ENCODE results near the gene SCN2B. TPM values are rescaled to one million over a fixed set of nuclear protein-coding genes. Genes with fewer than 3 reads are reported as not detected.

SCN2B gene
- total RNA-seq, 1 donor from 2014 or later: 0.12 TPM

DNA sequence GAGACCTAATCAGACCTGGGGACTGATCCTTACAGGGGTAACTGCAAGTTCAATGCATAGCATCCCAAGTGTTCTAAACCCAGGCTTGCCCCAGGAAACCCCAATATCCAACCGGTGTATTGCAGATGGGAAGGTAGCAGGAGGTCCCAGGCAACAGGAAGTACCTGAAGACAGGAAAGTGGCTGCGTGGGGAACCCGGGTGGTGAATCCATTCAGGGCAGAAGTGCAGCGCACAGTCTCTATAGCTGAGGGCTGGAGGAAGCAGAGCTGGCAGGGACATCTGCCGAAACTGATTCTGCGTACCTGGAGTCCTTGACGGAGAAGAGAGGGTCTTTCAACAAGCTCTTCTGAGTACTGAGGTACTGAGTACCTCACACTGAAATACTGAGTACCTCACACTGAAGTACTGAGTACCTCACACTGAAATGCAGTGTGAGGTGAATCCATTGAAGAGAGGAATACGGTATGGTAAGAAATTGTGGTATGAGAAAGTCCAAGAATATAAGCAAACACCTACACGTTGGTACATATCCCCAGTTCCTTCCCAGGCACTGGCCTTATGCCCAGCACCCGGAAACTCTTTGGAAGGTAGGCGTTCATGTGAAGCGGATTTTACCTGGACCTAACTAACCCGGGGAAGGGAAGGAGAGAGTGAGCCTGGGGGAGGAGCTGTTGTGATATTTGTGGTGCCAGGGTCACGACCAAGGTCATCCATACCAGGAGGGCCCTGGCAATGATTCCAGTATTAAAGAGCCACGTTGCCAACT is 43.9 kb downstream of the SCN2B start:
- Mint-ChIP-seq H3K9me3 (ENCODE audit: low read depth) (no peaks in the 10 kb centered on the region), H3K36me3 (ENCODE audit: low read depth) (no peaks in the 10 kb centered on the region), H3K27ac (ENCODE audit: unreplicated experiment) (no peak overlapping the region), H3K27me3 (ENCODE audit: low read depth) (peaks cover 34% of the 10 kb centered on the region), H3K4me3 (ENCODE audit: unreplicated experiment) (no peak overlapping the region), H3K4me1 (ENCODE audit: low read depth) (peaks cover 7% of the 10 kb centered on the region)
- no peak for DNase-seq (ENCODE audit: low spot score)
- TF ChIP-seq, protein P1, sequence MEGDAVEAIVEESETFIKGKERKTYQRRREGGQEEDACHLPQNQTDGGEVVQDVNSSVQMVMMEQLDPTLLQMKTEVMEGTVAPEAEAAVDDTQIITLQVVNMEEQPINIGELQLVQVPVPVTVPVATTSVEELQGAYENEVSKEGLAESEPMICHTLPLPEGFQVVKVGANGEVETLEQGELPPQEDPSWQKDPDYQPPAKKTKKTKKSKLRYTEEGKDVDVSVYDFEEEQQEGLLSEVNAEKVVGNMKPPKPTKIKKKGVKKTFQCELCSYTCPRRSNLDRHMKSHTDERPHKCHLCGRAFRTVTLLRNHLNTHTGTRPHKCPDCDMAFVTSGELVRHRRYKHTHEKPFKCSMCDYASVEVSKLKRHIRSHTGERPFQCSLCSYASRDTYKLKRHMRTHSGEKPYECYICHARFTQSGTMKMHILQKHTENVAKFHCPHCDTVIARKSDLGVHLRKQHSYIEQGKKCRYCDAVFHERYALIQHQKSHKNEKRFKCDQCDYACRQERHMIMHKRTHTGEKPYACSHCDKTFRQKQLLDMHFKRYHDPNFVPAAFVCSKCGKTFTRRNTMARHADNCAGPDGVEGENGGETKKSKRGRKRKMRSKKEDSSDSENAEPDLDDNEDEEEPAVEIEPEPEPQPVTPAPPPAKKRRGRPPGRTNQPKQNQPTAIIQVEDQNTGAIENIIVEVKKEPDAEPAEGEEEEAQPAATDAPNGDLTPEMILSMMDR (IDR thresholded peaks at IDR 0.05): no peak

DNA sequence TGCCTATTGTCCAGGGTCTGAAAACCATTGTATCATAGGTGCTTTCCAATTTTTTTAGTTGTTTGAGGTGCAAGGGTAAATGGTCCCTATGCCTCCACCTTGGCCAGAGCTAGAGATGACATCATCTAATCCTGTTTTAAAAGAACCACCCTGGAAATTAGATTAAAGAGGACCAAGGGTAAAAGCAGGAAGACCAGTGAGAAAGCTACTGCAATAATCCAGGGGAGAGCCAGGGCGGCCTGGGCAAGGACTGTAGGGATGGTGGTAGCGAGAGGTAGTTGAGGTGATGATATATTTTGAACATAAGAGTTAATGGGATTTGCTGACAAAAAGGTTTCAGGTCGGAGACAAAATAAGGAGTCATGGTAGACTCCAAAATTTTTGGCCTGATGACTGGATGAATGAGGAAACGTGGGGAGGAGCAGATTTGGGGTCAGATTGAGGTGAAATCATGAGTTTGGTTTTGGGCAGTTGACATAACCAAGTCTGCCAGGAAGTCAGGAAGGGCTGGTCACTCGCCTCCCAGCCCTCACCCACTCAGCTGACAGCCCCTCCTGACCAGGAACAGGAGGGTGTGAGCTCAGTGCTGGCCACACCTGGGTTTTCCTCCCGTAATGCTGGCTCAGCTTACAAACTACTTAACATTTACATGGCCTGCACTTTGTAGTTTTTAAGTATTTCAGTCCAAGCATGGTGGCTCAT is 46.8 kb downstream of the SCN2B start:
- H3K4me1 Mint-ChIP-seq (ENCODE audit: low read depth): peaks cover 7% of the 10 kb centered on the region
- H3K9me3 Mint-ChIP-seq (ENCODE audit: low read depth): no peaks in the 10 kb centered on the region
- no peaks in the 10 kb centered on the region for H3K36me3 Mint-ChIP-seq (ENCODE audit: low read depth)
- H3K4me3 Mint-ChIP-seq (ENCODE audit: unreplicated experiment): no peak overlapping the region
- no peak for DNase-seq (ENCODE audit: low spot score)
- peaks cover 29% of the 10 kb centered on the region for H3K27me3 Mint-ChIP-seq (ENCODE audit: low read depth)
- TF ChIP-seq, protein P1 (IDR thresholded peaks at IDR 0.05): no peak
- no peak overlapping the region for H3K27ac Mint-ChIP-seq (ENCODE audit: unreplicated experiment)

DNA sequence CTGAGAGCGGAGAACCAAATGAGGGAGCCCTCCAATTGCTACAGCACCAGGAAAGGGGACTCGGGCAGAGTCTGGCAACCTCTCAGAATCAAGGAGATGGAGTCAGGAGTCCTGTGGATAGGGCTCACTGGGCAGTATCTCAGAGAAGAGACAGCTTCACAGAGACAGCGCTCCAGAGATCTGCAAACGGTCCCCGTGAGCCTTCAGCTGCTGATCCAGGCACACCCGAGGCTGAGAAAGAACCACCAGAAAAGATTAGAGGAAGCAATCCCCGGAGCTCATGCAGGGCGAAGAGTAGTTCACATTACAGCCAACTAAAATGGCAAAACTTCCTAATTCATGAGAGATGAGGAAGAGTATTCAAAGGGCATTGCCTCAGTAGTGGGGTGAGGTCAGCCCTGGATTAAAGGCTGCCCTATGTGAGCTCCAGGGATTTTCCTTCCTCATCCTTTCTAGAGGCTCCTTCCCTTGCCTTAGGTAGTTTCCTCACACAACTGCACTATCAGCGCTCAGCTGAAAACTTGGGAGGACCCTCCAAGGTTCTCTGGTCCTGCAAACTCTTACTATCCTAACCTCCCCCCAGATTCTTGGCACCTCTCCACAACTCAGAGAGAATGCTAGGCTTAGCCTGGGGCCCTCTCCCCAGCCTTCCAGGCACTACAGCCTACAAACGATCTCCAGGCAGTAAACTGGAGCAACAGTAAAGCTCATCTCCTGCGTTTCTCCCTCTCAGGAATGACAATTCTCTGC is 47.5 kb downstream of the SCN2B start:
- H3K4me1 Mint-ChIP-seq (ENCODE audit: low read depth): peaks cover 7% of the 10 kb centered on the region
- no peaks in the 10 kb centered on the region for H3K36me3 Mint-ChIP-seq (ENCODE audit: low read depth)
- H3K27ac Mint-ChIP-seq (ENCODE audit: unreplicated experiment): no peak overlapping the region
- H3K27me3 Mint-ChIP-seq (ENCODE audit: low read depth): peaks cover 28% of the 10 kb centered on the region
- no peak for DNase-seq (ENCODE audit: low spot score)
- TF ChIP-seq, protein P1 (IDR thresholded peaks at IDR 0.05): no peak
- no peaks in the 10 kb centered on the region for H3K9me3 Mint-ChIP-seq (ENCODE audit: low read depth)
- H3K4me3 Mint-ChIP-seq (ENCODE audit: unreplicated experiment): no peak overlapping the region

DNA sequence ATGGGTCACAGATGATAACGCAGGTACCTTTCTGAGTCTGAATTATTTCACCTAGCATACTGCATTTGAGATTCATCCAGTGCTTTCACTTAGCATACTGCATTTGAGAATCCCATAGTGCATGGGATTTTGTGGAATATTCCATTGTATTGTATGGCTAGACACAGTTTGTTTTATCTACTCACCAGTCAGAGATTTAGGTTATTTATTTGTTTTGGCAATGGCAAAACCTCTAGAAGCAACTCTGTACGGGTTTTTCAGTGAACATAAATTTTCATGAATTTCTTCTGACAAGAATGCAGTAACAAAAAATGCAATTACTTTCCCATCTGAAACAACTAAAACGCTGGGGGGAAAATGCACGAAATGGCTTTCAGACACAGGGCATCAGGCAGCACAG is 48.1 kb downstream of the SCN2B start:
- Mint-ChIP-seq H3K4me3 (ENCODE audit: unreplicated experiment) (no peak overlapping the region), H3K36me3 (ENCODE audit: low read depth) (no peaks in the 10 kb centered on the region), H3K9me3 (ENCODE audit: low read depth) (no peaks in the 10 kb centered on the region), H3K27ac (ENCODE audit: unreplicated experiment) (no peak overlapping the region), H3K27me3 (ENCODE audit: low read depth) (peaks cover 26% of the 10 kb centered on the region), H3K4me1 (ENCODE audit: low read depth) (peaks cover 7% of the 10 kb centered on the region)
- no peak for DNase-seq (ENCODE audit: low spot score)
- TF ChIP-seq, protein P1 (IDR thresholded peaks at IDR 0.05): no peak

All from chondrocyte (in vitro differentiated cells).